GM23338 (cell line): Measurements from ENCODE around the gene IGDCC3. TPM values are rescaled to one million over a fixed set of nuclear protein-coding genes. Genes with fewer than 3 reads are reported as not detected.
A peak's percentile ranks its signal among the peaks of the same experiment; 100 is the strongest.

ENCODE experiments used
- ATAC-seq: fragments of 200-7000 bp; cut with Tn5 transposase; 3 replicates; pipeline ENCODE4 v1.9.1; 2020
- DNase-seq: peaks from one replicate; pipeline ENCODE4 v3.0.0-alpha.2; 2015; ENCODE audit warnings: low spot score
- H2AFZ ChIP-seq: fragments of 200-600 bp; sonication (generic); 2 replicates; pipeline ENCODE4 v1.8.0; 2016; ENCODE audit warnings: antibody characterized with exemption, mild to moderate bottlenecking, moderate library complexity
- H3F3A ChIP-seq: fragments of 200-600 bp; sonication (generic); replicated peaks from 2 replicates; pipeline ENCODE4 v1.8.0; 2017; ENCODE audit warnings: antibody characterized with exemption, mixed run types, low read depth
- H3K27ac ChIP-seq: fragments of 200-600 bp; sonication (generic); 2 replicates; pipeline ENCODE4 v1.6.1; 2016; ENCODE audit warnings: low read depth
- H3K27me3 ChIP-seq: fragments of 200-600 bp; sonication (generic); 2 replicates; pipeline ENCODE4 v1.8.0; 2016; ENCODE audit warnings: mild to moderate bottlenecking, mixed run types, moderate library complexity; ENCODE audit not compliant: insufficient read depth
- H3K36me3 ChIP-seq: fragments of 200-600 bp; sonication (generic); 2 replicates; pipeline ENCODE4 v1.8.0; 2016; ENCODE audit warnings: mild to moderate bottlenecking; ENCODE audit not compliant: insufficient read depth
- H3K4me1 ChIP-seq: fragments of 200-600 bp; sonication (generic); 2 replicates; pipeline ENCODE4 v1.8.0; 2016; ENCODE audit warnings: mild to moderate bottlenecking, moderate library complexity; ENCODE audit not compliant: insufficient read depth
- H3K4me2 ChIP-seq: fragments of 200-600 bp; sonication (generic); 2 replicates; pipeline ENCODE4 v1.7.1; 2017; ENCODE audit warnings: mixed run types
- H3K4me3 ChIP-seq: fragments of 200-600 bp; sonication (generic); 2 replicates; pipeline ENCODE4 v1.6.1; 2016; ENCODE audit warnings: mixed run types
- H3K79me2 ChIP-seq: fragments of 200-600 bp; sonication (generic); replicated peaks from 2 replicates; pipeline ENCODE4 v1.8.0; 2017; ENCODE audit warnings: mild to moderate bottlenecking; ENCODE audit not compliant: insufficient read depth
- H3K9me2 ChIP-seq: fragments of 200-600 bp; sonication (generic); 2 replicates; pipeline ENCODE4 v1.8.0; 2017; ENCODE audit not compliant: insufficient read depth
- H4K20me1 ChIP-seq: fragments of 200-600 bp; sonication (generic); replicated peaks from 2 replicates; pipeline ENCODE4 v1.8.0; 2017; ENCODE audit warnings: mild to moderate bottlenecking; ENCODE audit not compliant: insufficient read depth
- H3K27ac Mint-ChIP-seq: 2 replicates; pipeline ENCODE4 v1.8.0; 2020; ENCODE audit warnings: inconsistent platforms, mild to moderate bottlenecking, moderate library complexity, mixed read lengths
- H3K27me3 Mint-ChIP-seq: 3 replicates; pipeline ENCODE4 v1.8.0; 2022; ENCODE audit warnings: low read depth, mild to moderate bottlenecking, moderate library complexity, mixed read lengths, inconsistent platforms; ENCODE audit not compliant: insufficient read depth, poor library complexity
- H3K36me3 Mint-ChIP-seq: 3 replicates; pipeline ENCODE4 v1.8.0; 2021; ENCODE audit warnings: low read depth, mild to moderate bottlenecking, inconsistent platforms, moderate library complexity, mixed read lengths
- H3K4me1 Mint-ChIP-seq: 3 replicates; pipeline ENCODE4 v1.8.0; 2020; ENCODE audit warnings: mild to moderate bottlenecking, inconsistent platforms, mixed read lengths
- H3K4me3 Mint-ChIP-seq: 3 replicates; pipeline ENCODE4 v1.8.0; 2021; ENCODE audit warnings: moderate library complexity, mild to moderate bottlenecking, inconsistent platforms, mixed read lengths
- H3K9me3 Mint-ChIP-seq: 3 replicates; pipeline ENCODE4 v1.8.0; 2020; ENCODE audit warnings: moderate library complexity, mild to moderate bottlenecking, inconsistent platforms, mixed read lengths
- CTCF ChIP-seq, 2 experiments: fragments of 200-600 bp in 1 of 2; sonication (generic) in 1 of 2; conservative IDR thresholded peaks; 2 replicates each; pipeline versions ENCODE4 v1.5.1 to v1.6.1; 2016 to 2017; ENCODE audit warnings: antibody characterized with exemption in 2 of 2, low read depth in 2 of 2, mild to moderate bottlenecking in 2 of 2, moderate library complexity in 1 of 2
- ETS1 ChIP-seq: IDR thresholded peaks from 2 replicates; pipeline ENCODE4 v1.6.1; 2016; ENCODE audit warnings: antibody characterized with exemption
- EZH2 ChIP-seq: fragments of 200-600 bp; sonication (generic); IDR thresholded peaks from one replicate; pipeline ENCODE4 v1.8.0; 2017; ENCODE audit warnings: antibody characterized with exemption, mild to moderate bottlenecking, low read depth; ENCODE audit not compliant: unreplicated experiment
- NANOG ChIP-seq: IDR thresholded peaks from 2 replicates; pipeline ENCODE4 v1.6.1; 2016; ENCODE audit warnings: antibody characterized with exemption, borderline replicate concordance
- POLR2AphosphoS5 ChIP-seq: IDR thresholded peaks from 2 replicates; pipeline ENCODE4 v1.6.1; 2016; ENCODE audit warnings: antibody characterized with exemption, low read depth
- STAT1 ChIP-seq: IDR thresholded peaks from one replicate; pipeline ENCODE4 v1.6.1; 2016; ENCODE audit warnings: antibody characterized with exemption; ENCODE audit not compliant: unreplicated experiment
- ZNF331 ChIP-seq: fragments of 250-450 bp; sonication (Bioruptor Pico); IDR thresholded peaks from 2 replicates; pipeline ENCODE4 v1.5.0; 2020; ENCODE audit warnings: low read depth, mild to moderate bottlenecking, moderate library complexity
- ZNF462 ChIP-seq: fragments of 250-450 bp; sonication (Bioruptor Pico); IDR thresholded peaks from 2 replicates; pipeline ENCODE4 v1.5.0; 2020; ENCODE audit warnings: mild to moderate bottlenecking, moderate library complexity
- polyA plus RNA-seq: library from polyadenylated mRNA; unstranded; fragments of >200 nt; fragmentation: Nextera tagmentation; extraction: Ambion mirVana; gene quantifications from 2 replicates; pipeline ENCODE4 v1.2.1, GENCODE V29; 2016
- total RNA-seq: library from RNA; depleted of rRNA; stranded (reverse); fragments of >200 nt; shearing (Covaris generic); gene quantifications from 2 replicates; pipeline ENCODE4 v1.2.3, GENCODE V29; 2014

IGDCC3 gene
- total and polyA plus RNA-seq, 2 experiments from 2014 or later, result 15.3 to 30.7 TPM

GRCh38 chr15:65309882-65310418 lies 67.9 kb downstream of the IGDCC3 start:
- Histone ChIP-seq H4K20me1 (no peaks in the 10 kb centered on the region), H3K79me2 (no peaks in the 10 kb centered on the region), H3K36me3 (no peaks in the 10 kb centered on the region), H3K4me2 (no peak overlapping the region), H3K4me3 (no peak overlapping the region), H3K27me3 (no peaks in the 10 kb centered on the region), H3F3A (no peaks in the 10 kb centered on the region; the same call in 1 of the 2 replicates), H3K27ac (no peak overlapping the region), H3K9me2 (no peaks in the 10 kb centered on the region), H3K4me1 (peaks cover 13% of the 10 kb centered on the region), H2AFZ (peak overlapping the region; percentile 83)
- Mint-ChIP-seq H3K27me3 (peaks cover 17% of the 10 kb centered on the region), H3K4me3 (no peak overlapping the region), H3K36me3 (no peaks in the 10 kb centered on the region), H3K4me1 (peaks cover 19% of the 10 kb centered on the region), H3K9me3 (no peaks in the 10 kb centered on the region), H3K27ac (no peak overlapping the region)
- TF ChIP-seq STAT1 (no peak), ZNF331 (CRISPR knock-in tag) (no peak), ZNF462 (CRISPR knock-in tag) (no peak), POLR2AphosphoS5 (no peak), NANOG (no peak), ETS1 (no peak), EZH2 (no peak), CTCF (conservative IDR thresholded peaks at IDR 0.05; ENCODE audit: low read depth in 2 of 2) (no peak)
- DNase-seq, result no peak
- ATAC-seq, result no peak; the same call in 2 of the 3 replicates
